Choroid plexus epithelial cell (primary cell): ENCODE data around the gene PDF.

ENCODE experiments used
- DNase-seq: peaks from one replicate; pipeline ENCODE4 v3.0.0-alpha.2; 2010; ENCODE audit warnings: low read depth
- H3K4me3 ChIP-seq: 2 replicates; pipeline ENCODE4 v1.5.1; 2011; ENCODE audit warnings: low read depth, mild to moderate bottlenecking, control low read depth, low read length, moderate library complexity
- CTCF ChIP-seq: conservative IDR thresholded peaks from 2 replicates; pipeline ENCODE4 v1.5.1; 2011; ENCODE audit warnings: low read depth, mild to moderate bottlenecking, control low read depth, inconsistent platforms, low read length, moderate library complexity

PDF gene

GRCh38 chr16:69322343-69322742 is 8.0 kb downstream of the PDF start:
- no peak for TF ChIP-seq CTCF
- no peak for DNase-seq
- no peak overlapping the region for H3K4me3 ChIP-seq

- H3K4me3 ChIP-seq = no peak overlapping the region
- DNase-seq = no peak
Observed at GRCh38 chr16:69321080-69321479, 9.3 kb downstream of the PDF start.

GRCh38 chr16:69320740-69321073 is 9.7 kb downstream of the PDF start:
- DNase-seq = no peak
- no peak overlapping the region for H3K4me3 ChIP-seq
- TF ChIP-seq CTCF = no peak

More at GRCh38 chr16:69321080-69321479, 9.3 kb downstream of the PDF start:
- TF ChIP-seq CTCF = no peak

GRCh38 chr16:69319826-69320739 is 10.3 kb downstream of the PDF start:
- H3K4me3 ChIP-seq = no peak overlapping the region
- DNase-seq = no peak
- no peak for TF ChIP-seq CTCF

- no peak for DNase-seq
- TF ChIP-seq CTCF = no peak
- H3K4me3 ChIP-seq = no peak overlapping the region
Observed at GRCh38 chr16:69319381-69319780, 11.0 kb downstream of the PDF start.

- TF ChIP-seq CTCF = no peak
- DNase-seq = no peak
- H3K4me3 ChIP-seq = no peak overlapping the region
Observed at GRCh38 chr16:69318911-69319289, 11.5 kb downstream of the PDF start.
